ENCODE measurements around the gene NPY1R.
A peak's percentile ranks its signal among the peaks of the same experiment; 100 is the strongest.

The NPY1R gene

GRCh38 chr4:163332526-163333406 is at the start of gene NPY1R:
NPY1R (minus strand) TSS chr4:163332596; CDS start chr4:163326554, 6,042 bp downstream.
- H3K4me3 ChIP-seq (ENCODE audit: low read depth, low read length) = peak within 1 kb of the TSS; percentile 44
- in situ Hi-C loops (cut with HindIII; ENCODE audit: low sequenced_read_pairs) = no loop called here
- TF ChIP-seq CTCF (IDR thresholded peaks at IDR 0.05; ENCODE audit: low read depth, low read length) = peak; percentile 85
- peak; percentile 83 for DNase-seq (ENCODE audit: low read depth, low spot score)

- in situ Hi-C loops (cut with HindIII; ENCODE audit: low sequenced_read_pairs) = no loop called here
- no peak overlapping the region for H3K4me3 ChIP-seq (ENCODE audit: low read depth, low read length)
- DNase-seq (ENCODE audit: low read depth, low spot score) = no peak
- TF ChIP-seq CTCF (IDR thresholded peaks at IDR 0.05; ENCODE audit: low read depth, low read length) = no peak
Observed at GRCh38 chr4:163380703-163381102, 48.3 kb upstream of the NPY1R start.

- no peak overlapping the region for H3K4me3 ChIP-seq (ENCODE audit: low read depth, low read length)
- TF ChIP-seq CTCF (IDR thresholded peaks at IDR 0.05; ENCODE audit: low read depth, low read length) = no peak
- no peak for DNase-seq (ENCODE audit: low read depth, low spot score)
- in situ Hi-C loops (cut with HindIII; ENCODE audit: low sequenced_read_pairs) = no loop called here
Observed at GRCh38 chr4:163378661-163379060, 46.3 kb upstream of the NPY1R start.

GRCh38 chr4:163372029-163372428 is 39.6 kb upstream of the NPY1R start:
- no peak for TF ChIP-seq CTCF (IDR thresholded peaks at IDR 0.05; ENCODE audit: low read depth, low read length)
- no peak for DNase-seq (ENCODE audit: low read depth, low spot score)
- no peak overlapping the region for H3K4me3 ChIP-seq (ENCODE audit: low read depth, low read length)
- in situ Hi-C loops (cut with HindIII; ENCODE audit: low sequenced_read_pairs) = no loop called here

GRCh38 chr4:163367651-163368050 is 35.3 kb upstream of the NPY1R start:
- no peak for TF ChIP-seq CTCF (IDR thresholded peaks at IDR 0.05; ENCODE audit: low read depth, low read length)
- H3K4me3 ChIP-seq (ENCODE audit: low read depth, low read length) = no peak overlapping the region
- no peak for DNase-seq (ENCODE audit: low read depth, low spot score)
- in situ Hi-C loops (cut with HindIII; ENCODE audit: low sequenced_read_pairs) = no loop called here

GRCh38 chr4:163356104-163356503 is 23.7 kb upstream of the NPY1R start:
- no peak for DNase-seq (ENCODE audit: low read depth, low spot score)
- in situ Hi-C loops (cut with HindIII; ENCODE audit: low sequenced_read_pairs) = no loop called here
- no peak for TF ChIP-seq CTCF (IDR thresholded peaks at IDR 0.05; ENCODE audit: low read depth, low read length)
- no peak overlapping the region for H3K4me3 ChIP-seq (ENCODE audit: low read depth, low read length)

Measured in astrocyte of the spinal cord (primary cell).